H7 (cell line): Measurements from ENCODE around the gene GRIFIN. TPM values are rescaled to one million over a fixed set of nuclear protein-coding genes. Genes with fewer than 3 reads are reported as not detected.

Source experiments
- DNase-seq: peaks from one replicate; pipeline ENCODE4 v3.0.0; 2012
- H3K27me3 ChIP-seq: 2 replicates; pipeline ENCODE4 v1.6.0; 2011; ENCODE audit warnings: mild to moderate bottlenecking, low read length; ENCODE audit not compliant: control insufficient read depth, insufficient read depth
- H3K36me3 ChIP-seq: replicated peaks from 2 replicates; pipeline ENCODE4 v1.5.1; 2011; ENCODE audit warnings: low read length; ENCODE audit not compliant: control insufficient read depth, insufficient read depth
- H3K4me3 ChIP-seq: 2 replicates; pipeline ENCODE4 v1.5.1; 2011; ENCODE audit warnings: low read depth, mild to moderate bottlenecking, control low read depth, low read length, moderate library complexity; ENCODE audit not compliant: insufficient read depth
- total RNA-seq: library from RNA; depleted of rRNA; stranded (reverse); fragments of >200 nt; shearing (Covaris generic); gene quantifications from 2 replicates; pipeline ENCODE4 v1.2.3, GENCODE V29; 2014

The GRIFIN gene
- total RNA-seq, 1 experiment from 2014 or later: not detected

DNA sequence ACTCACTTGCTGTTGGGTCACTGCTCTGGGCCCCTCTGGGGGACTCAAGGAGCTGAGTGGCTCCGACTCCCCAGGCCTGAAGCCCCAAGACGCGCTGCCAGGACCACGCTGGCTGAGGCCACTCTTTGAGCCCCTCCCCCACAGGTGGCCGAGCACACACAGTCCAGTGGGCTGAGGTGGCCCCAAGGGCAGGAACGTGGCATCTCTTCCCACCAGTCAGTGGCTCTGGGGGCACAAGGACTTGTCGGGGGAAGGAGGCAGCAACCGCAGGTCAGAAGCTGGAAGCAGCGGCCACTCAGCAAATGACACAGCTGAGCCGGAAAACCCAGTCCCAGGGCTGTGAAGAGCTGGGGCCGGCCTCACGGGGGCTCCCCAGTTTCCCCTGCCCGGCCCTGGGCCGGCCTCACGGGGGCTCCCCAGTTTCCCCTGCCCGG is 24.1 kb downstream of the GRIFIN start:
- no peaks in the 10 kb centered on the region for H3K36me3 ChIP-seq
- peak; percentile 81 for DNase-seq
- no peaks in the 10 kb centered on the region for H3K27me3 ChIP-seq
- no peak overlapping the region for H3K4me3 ChIP-seq

DNA sequence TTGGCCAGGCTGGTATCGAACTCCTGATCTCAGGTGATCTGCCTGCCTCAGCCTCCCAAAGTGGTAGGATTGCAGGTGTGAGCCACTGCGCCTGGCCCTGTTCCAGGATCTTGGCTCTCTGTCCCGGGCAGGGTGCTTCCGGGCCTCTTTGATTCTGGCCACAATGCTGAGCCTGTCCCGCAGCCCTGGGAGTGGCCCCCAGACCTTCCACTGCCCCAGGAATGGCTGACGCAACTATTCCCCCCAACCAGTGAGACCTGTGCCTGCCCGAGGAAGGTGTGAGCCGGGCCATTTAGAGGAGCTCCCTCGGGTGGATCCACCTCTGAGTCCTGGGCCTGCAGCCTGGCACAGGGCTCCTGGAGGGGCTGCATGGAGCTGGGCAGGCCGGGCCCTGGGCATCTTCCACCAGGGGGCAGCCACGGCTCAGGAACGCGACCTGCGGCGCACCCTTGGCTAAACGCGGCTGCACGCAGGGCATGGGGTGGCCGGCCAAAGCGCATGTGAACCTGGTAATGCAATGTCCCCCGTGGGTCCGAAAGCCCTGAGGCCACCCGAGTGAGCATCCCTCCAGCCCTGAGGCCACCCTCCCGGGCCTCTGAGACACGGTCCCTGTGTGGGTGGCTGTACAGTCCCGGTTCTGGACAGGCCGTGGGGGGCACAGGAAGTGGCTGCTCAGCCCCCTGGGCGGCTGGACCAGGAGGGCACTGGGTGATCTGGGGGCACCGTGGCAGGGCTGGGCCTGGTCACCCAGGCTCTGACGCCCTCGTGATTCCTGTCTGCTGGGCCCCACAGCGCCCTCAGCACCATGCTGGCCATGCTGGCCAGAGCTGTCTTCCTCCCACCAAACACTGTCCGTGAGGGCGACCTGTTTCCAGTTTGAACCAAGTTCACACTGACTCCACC is 24.8 kb downstream of the GRIFIN start:
- Histone ChIP-seq H3K4me3 (no peak overlapping the region), H3K36me3 (no peaks in the 10 kb centered on the region; the same call in 1 of the 2 replicates), H3K27me3 (no peaks in the 10 kb centered on the region)
- peak; percentile 98 for DNase-seq

DNA sequence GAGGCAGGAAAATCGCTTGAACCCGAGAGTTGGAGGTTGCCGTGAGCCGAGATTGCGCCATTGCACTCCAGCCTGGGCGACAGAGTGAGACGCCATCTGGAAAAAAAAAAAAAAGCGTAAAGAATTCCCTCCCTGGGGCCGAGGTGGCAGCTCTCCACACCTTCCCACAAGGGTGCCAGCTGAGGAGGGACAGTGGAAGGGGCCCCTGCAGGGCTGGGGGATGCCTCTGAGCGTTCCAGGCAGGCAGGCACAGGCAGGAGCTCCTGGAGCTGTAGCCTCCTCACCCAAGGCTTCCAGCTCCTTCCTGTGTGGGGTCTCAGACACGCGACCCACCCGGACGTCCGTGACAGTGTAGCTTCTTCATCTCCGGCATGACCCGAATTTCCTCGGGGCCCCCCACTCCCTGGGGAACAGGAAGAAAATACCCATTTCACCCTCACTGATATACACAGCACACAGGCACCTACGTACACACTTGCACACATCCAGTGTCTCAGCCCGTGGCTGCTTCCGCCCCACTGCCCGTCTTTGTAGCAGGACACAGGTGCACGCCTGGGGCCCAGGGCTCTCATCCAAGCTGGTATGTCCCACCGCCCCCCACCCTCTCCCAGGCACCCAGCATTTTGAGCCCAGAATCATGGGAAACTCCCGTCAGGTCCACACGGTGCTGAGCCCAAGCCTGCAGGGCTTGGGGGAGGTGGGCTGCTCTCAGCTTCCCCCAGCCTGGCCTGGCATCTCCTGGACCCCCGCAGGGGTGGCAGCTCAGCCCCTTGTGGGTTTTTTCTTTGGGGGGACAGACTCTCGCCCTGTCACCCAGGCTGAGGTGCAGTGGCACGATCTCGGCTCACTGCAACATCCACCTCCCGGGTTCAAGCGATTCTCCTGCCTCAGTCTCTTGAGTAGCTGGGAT is 25.7 kb downstream of the GRIFIN start:
- H3K27me3 ChIP-seq: no peaks in the 10 kb centered on the region
- peak; percentile 56 for DNase-seq
- H3K4me3 ChIP-seq: no peak overlapping the region
- no peaks in the 10 kb centered on the region; the same call in 1 of the 2 replicates for H3K36me3 ChIP-seq

DNA sequence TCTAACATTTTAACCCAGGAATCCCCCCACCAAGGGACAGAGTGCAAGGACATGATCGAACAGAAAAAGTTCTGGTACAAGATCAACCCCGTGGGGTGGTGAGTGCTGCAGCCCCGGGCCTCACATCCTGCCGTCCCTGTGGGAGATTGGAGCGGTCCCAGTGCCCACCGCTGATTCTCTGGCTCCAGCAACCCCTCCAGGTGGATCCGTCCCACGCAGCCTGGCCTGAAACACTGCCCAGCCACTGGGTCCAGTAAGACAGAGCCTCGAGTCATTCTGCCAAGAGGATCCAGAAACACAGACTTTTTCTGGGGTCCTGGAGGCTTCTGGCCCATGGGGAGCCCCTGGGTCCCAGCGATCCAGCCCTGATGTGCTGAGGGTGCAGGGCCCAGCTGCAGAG is 29.5 kb downstream of the GRIFIN start:
- no peaks in the 10 kb centered on the region for H3K27me3 ChIP-seq
- H3K36me3 ChIP-seq: no peaks in the 10 kb centered on the region; the same call in 1 of the 2 replicates
- no peak for DNase-seq
- no peak overlapping the region for H3K4me3 ChIP-seq

GRCh38 chr7:2445898-2446555 is 30.2 kb downstream of the GRIFIN start:
- no peaks in the 10 kb centered on the region; the same call in 1 of the 2 replicates for H3K36me3 ChIP-seq
- peak; percentile 49 for DNase-seq
- no peak overlapping the region for H3K4me3 ChIP-seq
- no peaks in the 10 kb centered on the region for H3K27me3 ChIP-seq

GRCh38 chr7:2445047-2445446 is 31.2 kb downstream of the GRIFIN start:
- Histone ChIP-seq H3K27me3 (no peaks in the 10 kb centered on the region), H3K4me3 (no peak overlapping the region), H3K36me3 (no peaks in the 10 kb centered on the region; the same call in 1 of the 2 replicates)
- no peak for DNase-seq

DNA sequence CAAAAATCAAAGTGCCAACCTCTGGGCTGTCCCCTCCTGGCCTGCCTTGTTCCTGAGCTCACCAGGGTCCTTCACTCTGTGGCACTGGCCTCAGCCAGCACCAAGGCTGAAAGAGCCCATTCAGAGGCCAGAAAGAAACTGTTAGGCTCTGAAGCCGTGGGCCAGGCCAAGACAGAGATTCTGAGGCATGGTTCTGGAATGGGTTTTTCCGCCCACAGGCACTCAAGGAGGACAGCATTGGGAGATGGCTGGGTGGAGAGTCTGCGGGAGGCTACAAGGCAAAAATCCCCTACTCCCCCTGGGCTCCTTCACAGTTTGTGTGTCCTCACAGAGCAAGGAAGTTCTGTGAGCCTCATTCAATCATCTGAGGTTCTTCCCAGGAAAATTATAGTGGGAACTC is 31.7 kb downstream of the GRIFIN start:
- Histone ChIP-seq H3K36me3 (no peaks in the 10 kb centered on the region; the same call in 1 of the 2 replicates), H3K27me3 (no peaks in the 10 kb centered on the region), H3K4me3 (no peak overlapping the region)
- peak; percentile 61 for DNase-seq

GRCh38 chr7:2443491-2443890 is 32.7 kb downstream of the GRIFIN start:
- no peak for DNase-seq
- H3K27me3 ChIP-seq: no peaks in the 10 kb centered on the region
- no peak overlapping the region for H3K4me3 ChIP-seq
- no peaks in the 10 kb centered on the region; the same call in 1 of the 2 replicates for H3K36me3 ChIP-seq

GRCh38 chr7:2441430-2442058 is 34.7 kb downstream of the GRIFIN start:
- no peaks in the 10 kb centered on the region for H3K27me3 ChIP-seq

GRCh38 chr7:2440608-2441245 is 35.5 kb downstream of the GRIFIN start:
- no peak overlapping the region for H3K4me3 ChIP-seq
- peaks cover 2% of the 10 kb centered on the region; the same call in 1 of the 2 replicates for H3K36me3 ChIP-seq
- peak; percentile 52 for DNase-seq

More at GRCh38 chr7:2441430-2442058, 34.7 kb downstream of the GRIFIN start:
- Histone ChIP-seq H3K36me3 (no peaks in the 10 kb centered on the region), H3K4me3 (no peak overlapping the region)
- DNase-seq: no peak

DNA sequence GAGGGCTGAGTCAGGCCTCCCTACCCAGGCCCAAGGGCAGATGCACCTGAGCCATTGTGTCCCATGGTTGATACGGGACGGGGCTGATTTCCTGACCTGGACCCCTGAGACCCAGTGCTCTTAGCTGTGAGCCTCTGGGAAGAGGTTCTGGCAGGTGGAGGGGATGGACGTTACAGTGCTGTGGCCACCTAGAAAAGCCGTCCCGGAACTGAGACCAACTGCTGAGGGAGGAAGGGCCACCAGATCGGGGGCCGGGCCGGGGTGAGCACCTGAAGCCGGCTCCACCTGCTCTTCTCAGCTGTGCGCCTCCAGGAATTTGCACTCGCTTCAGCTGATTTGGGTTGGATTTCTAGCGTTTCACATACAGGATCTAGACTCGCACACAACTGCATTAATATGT is 37.4 kb downstream of the GRIFIN start:
- no peaks in the 10 kb centered on the region for H3K27me3 ChIP-seq
- H3K4me3 ChIP-seq: no peak overlapping the region
- peak; percentile 64 for DNase-seq
- peaks cover 2% of the 10 kb centered on the region for H3K36me3 ChIP-seq

More at GRCh38 chr7:2440608-2441245, 35.5 kb downstream of the GRIFIN start:
- H3K27me3 ChIP-seq: no peaks in the 10 kb centered on the region

DNA sequence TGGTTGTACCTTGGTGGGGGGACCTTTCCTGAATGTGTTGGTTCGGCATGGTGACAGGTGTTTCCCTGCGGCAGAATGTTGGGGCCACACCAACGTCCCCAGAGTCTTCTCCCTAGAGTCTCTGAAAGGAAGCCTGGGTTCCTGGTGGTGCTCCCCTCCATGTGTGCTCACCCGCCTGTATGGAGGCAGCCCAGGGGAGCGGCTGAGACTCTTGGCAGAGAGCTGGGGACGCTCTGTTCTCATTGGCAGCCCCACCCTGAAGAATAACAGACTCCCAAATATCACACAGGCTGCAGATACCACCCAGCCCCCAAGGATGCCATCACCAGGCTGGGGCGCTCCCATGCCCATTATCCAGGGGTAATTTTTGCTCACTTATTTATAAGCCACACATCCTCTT is 38.0 kb downstream of the GRIFIN start:
- Histone ChIP-seq H3K27me3 (no peaks in the 10 kb centered on the region), H3K36me3 (peaks cover 2% of the 10 kb centered on the region), H3K4me3 (no peak overlapping the region)
- no peak for DNase-seq

GRCh38 chr7:2437537-2438148 is 38.6 kb downstream of the GRIFIN start:
- DNase-seq: no peak
- no peaks in the 10 kb centered on the region for H3K27me3 ChIP-seq
- H3K4me3 ChIP-seq: no peak overlapping the region
- H3K36me3 ChIP-seq: peaks cover 2% of the 10 kb centered on the region
